ENCODE measurements around the gene INPP5K. TPM values are rescaled to one million over a fixed set of nuclear protein-coding genes. Genes with fewer than 3 reads are reported as not detected.

Gene INPP5K
- total RNA-seq, 4 donors from 2014 or later = 101 to 172 (median 134) TPM

DNA sequence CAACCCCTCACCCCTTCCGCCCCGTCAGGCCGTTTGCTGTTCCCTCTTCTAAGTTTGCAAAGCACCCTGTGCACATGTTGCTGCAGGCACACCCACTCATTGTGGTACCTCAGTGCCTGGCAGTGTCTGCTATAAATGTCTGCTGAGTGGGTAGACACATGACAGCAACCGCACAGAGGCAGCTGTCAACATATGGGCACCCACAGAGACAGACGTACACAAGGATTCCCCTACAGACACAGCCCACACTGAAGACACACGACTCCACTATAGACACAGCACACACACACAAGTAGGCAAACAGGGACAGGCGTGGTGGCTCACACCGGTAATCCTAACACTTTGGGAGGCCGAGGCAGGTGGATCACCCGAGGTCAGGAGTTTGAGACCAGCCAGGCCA lies 42.6 kb downstream of the INPP5K start:
- 90% methylated on average over 10 of the region's 10 CpGs for WGBS, 2 donors
- no peak overlapping the region for H3K4me3 ChIP-seq (ENCODE audit: low read depth, poor library complexity, severe bottlenecking)
- no peak for DNase-seq (ENCODE audit: low spot score in 2 of 2)
- no peak for TF ChIP-seq POLR2A (IDR thresholded peaks at IDR 0.05)
- TF ChIP-seq CTCF (IDR thresholded peaks at IDR 0.05) = no peak
- intact Hi-C loops (cut with DNase I; ENCODE audit: low total_unique reads) = no loop called here

- H3K4me3 ChIP-seq (ENCODE audit: low read depth, poor library complexity, severe bottlenecking) = no peak overlapping the region
- no peak for DNase-seq (ENCODE audit: low spot score in 2 of 2)
- intact Hi-C loops (cut with DNase I; ENCODE audit: low total_unique reads) = no loop called here
- no peak for TF ChIP-seq CTCF (IDR thresholded peaks at IDR 0.05)
- 65 to 71% methylated on average over 11 of the region's 11 CpGs for WGBS, 2 donors
Measured at GRCh38 chr17:1473170-1473569, 43.2 kb downstream of the INPP5K start.

GRCh38 chr17:1471911-1472821 lies 44.2 kb downstream of the INPP5K start:
- intact Hi-C loops (cut with DNase I; ENCODE audit: low total_unique reads) = no loop called here
- TF ChIP-seq CTCF (IDR thresholded peaks at IDR 0.05) = no peak
- TF ChIP-seq POLR2A (IDR thresholded peaks at IDR 0.05) = no peak
- 91 to 94% methylated on average over 38 to 41 of the region's 42 CpGs for WGBS, 2 donors
- no peak for DNase-seq (ENCODE audit: low spot score in 2 of 2)
- no peak overlapping the region for H3K4me3 ChIP-seq (ENCODE audit: low read depth, poor library complexity, severe bottlenecking)

DNA sequence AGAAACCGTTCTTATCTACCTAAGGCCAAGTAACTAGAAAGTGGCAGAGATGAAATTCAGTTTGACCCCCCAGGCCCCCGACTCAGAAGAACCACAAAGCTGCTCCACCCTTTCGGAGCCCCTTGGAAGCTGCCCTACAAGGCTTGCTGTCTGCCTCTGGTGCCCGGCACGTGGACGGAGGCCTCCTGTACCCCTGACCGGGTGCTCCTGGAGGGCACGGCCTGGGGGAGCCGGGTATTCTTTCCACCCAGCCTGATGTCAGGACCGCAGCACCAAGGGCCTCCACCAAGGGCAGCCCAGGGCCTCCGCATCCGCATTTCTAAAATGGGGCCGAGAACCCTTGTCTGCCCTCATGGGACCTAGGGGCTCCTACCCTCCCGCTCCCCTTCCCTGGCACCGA lies 44.9 kb downstream of the INPP5K start:
- WGBS, 2 donors = 95 to 96% methylated on average over 15 of the region's 15 CpGs
- TF ChIP-seq CTCF (IDR thresholded peaks at IDR 0.05) (no peak), POLR2A (IDR thresholded peaks at IDR 0.05) (no peak)
- H3K4me3 ChIP-seq (ENCODE audit: low read depth, poor library complexity, severe bottlenecking) = no peak overlapping the region
- intact Hi-C loops (cut with DNase I; ENCODE audit: low total_unique reads) = no loop called here
- no peak for DNase-seq (ENCODE audit: low spot score in 2 of 2)

DNA sequence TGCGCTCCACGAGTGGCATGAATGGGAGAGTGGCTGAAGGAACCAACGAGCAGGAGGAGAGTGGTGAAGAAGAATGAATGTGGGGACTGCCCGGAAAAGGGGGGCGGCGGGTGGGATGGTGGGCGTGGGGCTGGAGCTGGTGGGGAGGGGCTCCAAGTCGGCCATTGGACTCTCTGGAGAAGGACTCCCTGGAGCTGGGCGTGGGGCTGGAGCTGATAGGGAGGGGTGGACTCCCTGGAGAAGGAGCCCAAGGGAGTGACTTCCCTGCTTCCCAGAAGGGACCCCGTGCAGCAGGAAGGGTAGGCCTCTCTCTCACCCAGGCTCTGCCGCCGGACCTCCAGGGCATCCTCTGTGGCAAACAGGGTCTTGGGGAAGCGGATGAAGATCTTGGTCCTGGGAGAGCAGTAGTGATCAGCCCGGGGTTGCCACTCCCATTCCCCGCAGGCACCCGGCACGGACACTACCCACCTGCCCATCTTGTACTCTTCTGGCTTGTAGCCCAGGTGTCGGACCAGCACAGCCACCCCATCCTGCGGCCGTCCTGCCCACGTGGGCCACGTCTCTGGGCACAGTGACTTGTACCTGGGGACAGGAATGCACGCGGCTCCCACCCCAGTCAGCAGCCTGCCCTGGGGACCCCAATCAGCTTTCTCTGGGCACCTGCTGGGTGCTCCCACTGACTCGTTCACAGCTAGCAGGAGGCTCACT lies 45.5 kb downstream of the INPP5K start:
- intact Hi-C loops (cut with DNase I; ENCODE audit: low total_unique reads) = no loop called here
- 85 to 86% methylated on average over 18 to 25 of the region's 25 CpGs for WGBS, 2 donors

More for the DNA sequence above, 45.5 kb downstream of the INPP5K start:
- no peak for DNase-seq (ENCODE audit: low spot score in 2 of 2)
- H3K4me3 ChIP-seq (ENCODE audit: low read depth, poor library complexity, severe bottlenecking) = no peak overlapping the region
- no peak for TF ChIP-seq POLR2A (IDR thresholded peaks at IDR 0.05)
- no peak for TF ChIP-seq CTCF (IDR thresholded peaks at IDR 0.05)
